ENCODE measurements around the gene KCNJ9. TPM values are rescaled to one million over a fixed set of nuclear protein-coding genes. Genes with fewer than 3 reads are reported as not detected.

The KCNJ9 gene
- polyA plus RNA-seq, 3 donors = not detected

DNA sequence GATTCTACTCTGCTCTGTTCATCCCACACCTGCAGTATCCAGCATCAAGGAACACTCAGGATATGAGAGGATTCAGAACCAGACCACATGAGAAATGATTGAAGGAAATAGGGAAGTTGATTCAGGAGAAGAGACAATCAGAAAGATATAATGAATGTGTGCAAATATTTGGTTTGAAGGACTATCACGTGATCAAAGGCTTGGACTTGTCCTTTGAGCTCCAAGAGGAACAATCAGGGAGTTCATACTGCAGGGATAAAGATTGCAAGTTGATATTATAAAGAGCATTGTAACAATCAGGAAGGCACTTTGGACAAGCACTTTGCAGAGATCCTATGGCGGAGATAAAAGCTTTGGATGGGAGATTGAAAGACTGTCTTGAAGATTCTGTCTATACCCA lies 35.7 kb upstream of the KCNJ9 start:
- no peak for DNase-seq
- intact Hi-C loops (cut with micrococcal nuclease) = loop anchor here (5.0 kb wide), 1 partner anchor 37 kb away; the partner anchor contains the start of gene KCNJ9 (in 2 of the 2)
- H3K4me3 Mint-ChIP-seq = no peak overlapping the region

DNA sequence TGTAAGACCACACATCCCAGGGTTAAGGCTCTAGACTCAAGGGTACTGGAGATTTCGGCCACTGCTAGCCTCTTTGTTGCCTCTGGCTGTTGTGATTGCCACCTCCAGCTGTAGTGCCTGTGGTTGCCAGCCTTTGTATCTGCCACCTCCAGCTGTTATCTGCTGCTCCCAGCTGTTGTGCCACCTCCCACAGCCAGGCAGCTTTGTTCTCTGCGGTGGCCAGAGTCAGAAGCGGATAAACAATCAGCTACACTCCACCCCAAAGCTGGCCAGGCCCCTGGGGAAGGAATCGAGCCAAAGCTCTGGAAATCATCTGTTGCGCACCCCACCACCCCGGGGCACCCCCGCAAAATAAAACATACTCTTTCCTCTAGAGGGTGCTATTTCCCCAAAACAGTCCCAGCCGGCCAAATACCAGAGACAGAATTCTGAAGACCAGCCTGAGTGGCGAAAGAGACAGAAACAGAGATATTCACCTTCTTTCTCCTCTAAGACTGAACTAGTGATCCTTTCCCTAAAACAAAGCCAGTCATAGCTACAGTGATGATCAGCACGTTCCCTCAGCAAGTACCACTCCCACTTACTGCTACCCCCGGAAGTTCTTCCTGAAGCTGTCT lies 34.7 kb upstream of the KCNJ9 start:
- TF ChIP-seq, protein P1, sequence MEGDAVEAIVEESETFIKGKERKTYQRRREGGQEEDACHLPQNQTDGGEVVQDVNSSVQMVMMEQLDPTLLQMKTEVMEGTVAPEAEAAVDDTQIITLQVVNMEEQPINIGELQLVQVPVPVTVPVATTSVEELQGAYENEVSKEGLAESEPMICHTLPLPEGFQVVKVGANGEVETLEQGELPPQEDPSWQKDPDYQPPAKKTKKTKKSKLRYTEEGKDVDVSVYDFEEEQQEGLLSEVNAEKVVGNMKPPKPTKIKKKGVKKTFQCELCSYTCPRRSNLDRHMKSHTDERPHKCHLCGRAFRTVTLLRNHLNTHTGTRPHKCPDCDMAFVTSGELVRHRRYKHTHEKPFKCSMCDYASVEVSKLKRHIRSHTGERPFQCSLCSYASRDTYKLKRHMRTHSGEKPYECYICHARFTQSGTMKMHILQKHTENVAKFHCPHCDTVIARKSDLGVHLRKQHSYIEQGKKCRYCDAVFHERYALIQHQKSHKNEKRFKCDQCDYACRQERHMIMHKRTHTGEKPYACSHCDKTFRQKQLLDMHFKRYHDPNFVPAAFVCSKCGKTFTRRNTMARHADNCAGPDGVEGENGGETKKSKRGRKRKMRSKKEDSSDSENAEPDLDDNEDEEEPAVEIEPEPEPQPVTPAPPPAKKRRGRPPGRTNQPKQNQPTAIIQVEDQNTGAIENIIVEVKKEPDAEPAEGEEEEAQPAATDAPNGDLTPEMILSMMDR (IDR thresholded peaks at IDR 0.05) = peak; percentile 78
- peak overlapping the region; percentile 61 for H2AFZ ChIP-seq (ENCODE audit: insufficient read depth, low read depth, low read length, poor library complexity, severe bottlenecking)
- Mint-ChIP-seq H3K4me3 (peak overlapping the region; percentile 75 to 91), H3K36me3 (no peaks in the 10 kb centered on the region), H3K27me3 (ENCODE audit: low read depth in 3 of 3) (peaks cover 9 to 19% (median 15%) of the 10 kb centered on the region in 3 donors), H3K27ac (peak overlapping the region in 2 of 7 donors; percentile 26 to 66), H3K4me1 (peaks cover 13% of the 10 kb centered on the region), H3K9me3 (no peaks in the 10 kb centered on the region)
- peak; percentile 30 to 54 (median 39) for DNase-seq
- peaks cover 8 to 10% of the 10 kb centered on the region in 2 donors for H3K4me1 ChIP-seq (ENCODE audit: control insufficient read depth in 1 of 2, insufficient read depth in 2 of 2, low read length in 2 of 2)
- no peak overlapping the region for H3K27ac ChIP-seq (ENCODE audit: low read depth in 1 of 2, low read length in 2 of 2)
- no peak overlapping the region for H3K9ac ChIP-seq (ENCODE audit: insufficient read depth, low read length, poor library complexity, severe bottlenecking)
- 2% methylated on average over 8 of the region's 11 CpGs for whole genome bisulfite sequencing (ENCODE audit: insufficient coverage)
- no peaks in the 10 kb centered on the region for H4K20me1 ChIP-seq (ENCODE audit: insufficient read depth, low read length)
- intact Hi-C loops (cut with micrococcal nuclease) = loop anchor here (5.0 kb wide), 1 partner anchor 36 kb away; the partner anchor contains the start of gene KCNJ9 (in 2 of the 2)
- peak overlapping the region; percentile 68 for H3K4me2 ChIP-seq (replicated peaks; ENCODE audit: extremely low read depth, low read length, poor library complexity, severe bottlenecking)
- H3K4me3 ChIP-seq (replicated peaks in 1 of 3; ENCODE audit: low read depth in 2 of 3, low read length in 3 of 3) = peak overlapping the region in 2 of 3 experiments; percentile 3 to 62
- H3K79me2 ChIP-seq (ENCODE audit: insufficient read depth, low read length) = no peaks in the 10 kb centered on the region
- no peaks in the 10 kb centered on the region for H3K9me3 ChIP-seq (replicated peaks in 1 of 2; ENCODE audit: control insufficient read depth in 1 of 2, insufficient read depth in 1 of 2, low read length in 2 of 2)
- no peaks in the 10 kb centered on the region for H3K36me3 ChIP-seq (replicated peaks in 1 of 2; ENCODE audit: control insufficient read depth in 1 of 2, insufficient read depth in 2 of 2, low read length in 2 of 2)
- H3K27me3 ChIP-seq (ENCODE audit: control insufficient read depth in 2 of 2, insufficient read depth in 2 of 2, low read length in 2 of 2) = peaks cover 2 to 12% of the 10 kb centered on the region in 2 donors

More for the DNA sequence above, 35.7 kb upstream of the KCNJ9 start:
- H3K4me1 ChIP-seq (ENCODE audit: control insufficient read depth in 1 of 2, insufficient read depth in 2 of 2, low read length in 2 of 2) = peaks cover 8 to 10% of the 10 kb centered on the region in 2 donors
- WGBS (ENCODE audit: insufficient coverage) = 56% methylated on average over 1 of the region's 2 CpGs
- Mint-ChIP-seq H3K4me1 (peaks cover 13% of the 10 kb centered on the region), H3K36me3 (no peaks in the 10 kb centered on the region), H3K27ac (no peak overlapping the region), H3K27me3 (ENCODE audit: low read depth in 3 of 3) (peaks cover 9 to 19% (median 15%) of the 10 kb centered on the region in 3 donors), H3K9me3 (no peaks in the 10 kb centered on the region)
- no peaks in the 10 kb centered on the region for H3K36me3 ChIP-seq (replicated peaks in 1 of 2; ENCODE audit: control insufficient read depth in 1 of 2, insufficient read depth in 2 of 2, low read length in 2 of 2)
- no peak overlapping the region for H2AFZ ChIP-seq (ENCODE audit: insufficient read depth, low read depth, low read length, poor library complexity, severe bottlenecking)
- no peak overlapping the region for H3K9ac ChIP-seq (ENCODE audit: insufficient read depth, low read length, poor library complexity, severe bottlenecking)
- H4K20me1 ChIP-seq (ENCODE audit: insufficient read depth, low read length) = no peaks in the 10 kb centered on the region
- H3K79me2 ChIP-seq (ENCODE audit: insufficient read depth, low read length) = no peaks in the 10 kb centered on the region
- no peak overlapping the region for H3K27ac ChIP-seq (ENCODE audit: low read depth in 1 of 2, low read length in 2 of 2)
- no peaks in the 10 kb centered on the region for H3K9me3 ChIP-seq (replicated peaks in 1 of 2; ENCODE audit: control insufficient read depth in 1 of 2, insufficient read depth in 1 of 2, low read length in 2 of 2)
- TF ChIP-seq, protein P1 (IDR thresholded peaks at IDR 0.05) = no peak
- H3K27me3 ChIP-seq (ENCODE audit: control insufficient read depth in 2 of 2, insufficient read depth in 2 of 2, low read length in 2 of 2) = peaks cover 2 to 12% of the 10 kb centered on the region in 2 donors
- H3K4me3 ChIP-seq (replicated peaks in 1 of 3; ENCODE audit: low read depth in 2 of 3, low read length in 3 of 3) = no peak overlapping the region
- H3K4me2 ChIP-seq (replicated peaks; ENCODE audit: extremely low read depth, low read length, poor library complexity, severe bottlenecking) = no peak overlapping the region

Data from CD14-positive monocyte (primary cell).